ENCODE measurements around the gene TBC1D20. TPM values are rescaled to one million over a fixed set of nuclear protein-coding genes. Genes with fewer than 3 reads are reported as not detected.
"Not testable (repeated sequence)": the region's sequence is repeated elsewhere in the genome, so short reads cannot be mapped to it uniquely, and the experiment has no call there.

Gene TBC1D20
- total RNA-seq, 6 experiments from 2014 or later = 36.7 to 47.0 (median 42.1) TPM

DNA sequence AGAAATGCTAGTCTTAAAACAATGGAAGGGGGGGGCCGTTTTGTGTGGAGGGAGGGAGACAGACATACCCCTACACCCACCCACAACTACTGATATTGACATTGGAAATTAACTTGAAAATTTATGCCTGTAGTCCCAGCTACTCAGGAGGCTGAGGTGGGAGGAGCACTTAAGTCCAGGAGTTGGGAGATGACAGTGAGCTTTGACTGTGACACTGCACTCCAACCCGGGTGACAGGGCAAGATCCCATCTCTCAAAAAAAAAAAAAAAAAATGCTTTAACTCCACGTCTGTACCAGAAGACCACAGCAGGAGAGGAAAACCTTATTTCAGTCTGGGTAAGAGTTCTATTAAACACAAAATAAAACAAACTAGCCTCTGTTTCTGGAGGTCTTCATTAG, 2.2 kb downstream of the TBC1D20 start:
- H3K9me3 Mint-ChIP-seq = no peaks in the 10 kb centered on the region
- DNase-seq = no peak
- no peaks in the 10 kb centered on the region; the same call in 1 of the 2 replicates for H3K27me3 Mint-ChIP-seq (ENCODE audit: insufficient read depth)
- peak overlapping the region; percentile 77; the same call in 1 of the 2 replicates for H3K27ac Mint-ChIP-seq
- H3K36me3 Mint-ChIP-seq (ENCODE audit: low read depth) = no peaks in the 10 kb centered on the region
- TF ChIP-seq, protein P1, sequence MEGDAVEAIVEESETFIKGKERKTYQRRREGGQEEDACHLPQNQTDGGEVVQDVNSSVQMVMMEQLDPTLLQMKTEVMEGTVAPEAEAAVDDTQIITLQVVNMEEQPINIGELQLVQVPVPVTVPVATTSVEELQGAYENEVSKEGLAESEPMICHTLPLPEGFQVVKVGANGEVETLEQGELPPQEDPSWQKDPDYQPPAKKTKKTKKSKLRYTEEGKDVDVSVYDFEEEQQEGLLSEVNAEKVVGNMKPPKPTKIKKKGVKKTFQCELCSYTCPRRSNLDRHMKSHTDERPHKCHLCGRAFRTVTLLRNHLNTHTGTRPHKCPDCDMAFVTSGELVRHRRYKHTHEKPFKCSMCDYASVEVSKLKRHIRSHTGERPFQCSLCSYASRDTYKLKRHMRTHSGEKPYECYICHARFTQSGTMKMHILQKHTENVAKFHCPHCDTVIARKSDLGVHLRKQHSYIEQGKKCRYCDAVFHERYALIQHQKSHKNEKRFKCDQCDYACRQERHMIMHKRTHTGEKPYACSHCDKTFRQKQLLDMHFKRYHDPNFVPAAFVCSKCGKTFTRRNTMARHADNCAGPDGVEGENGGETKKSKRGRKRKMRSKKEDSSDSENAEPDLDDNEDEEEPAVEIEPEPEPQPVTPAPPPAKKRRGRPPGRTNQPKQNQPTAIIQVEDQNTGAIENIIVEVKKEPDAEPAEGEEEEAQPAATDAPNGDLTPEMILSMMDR (IDR thresholded peaks at IDR 0.05) = no peak
- H3K4me1 Mint-ChIP-seq (ENCODE audit: low read depth) = peaks cover 34% of the 10 kb centered on the region
- H3K4me3 Mint-ChIP-seq = peak overlapping the region; percentile 98

DNA sequence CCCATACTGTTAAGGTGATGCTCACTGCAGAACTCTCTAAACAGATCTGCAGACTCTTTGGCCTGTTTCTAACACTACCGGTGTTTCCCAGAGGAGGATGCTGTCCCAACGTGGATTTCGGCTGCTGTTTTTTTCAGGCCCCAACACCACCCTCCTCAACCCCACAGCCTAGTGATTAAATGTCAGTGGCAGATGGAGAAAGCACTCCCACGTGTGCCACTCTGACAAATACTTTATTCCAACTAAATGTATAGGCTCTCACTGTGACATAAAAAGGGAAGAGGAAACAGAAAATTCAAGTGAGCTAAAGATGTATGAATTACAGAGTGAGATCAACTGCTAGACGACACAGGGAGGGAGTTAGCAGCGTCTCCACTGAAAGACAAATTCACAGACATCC, 3.6 kb downstream of the TBC1D20 start:
- Mint-ChIP-seq H3K4me1 (ENCODE audit: low read depth) (peaks cover 34% of the 10 kb centered on the region), H3K27ac (no peak overlapping the region), H3K4me3 (no peak overlapping the region), H3K36me3 (ENCODE audit: low read depth) (no peaks in the 10 kb centered on the region), H3K9me3 (no peaks in the 10 kb centered on the region), H3K27me3 (ENCODE audit: insufficient read depth) (no peaks in the 10 kb centered on the region)
- DNase-seq = no peak
- TF ChIP-seq, protein P1 (IDR thresholded peaks at IDR 0.05) = no peak

DNA sequence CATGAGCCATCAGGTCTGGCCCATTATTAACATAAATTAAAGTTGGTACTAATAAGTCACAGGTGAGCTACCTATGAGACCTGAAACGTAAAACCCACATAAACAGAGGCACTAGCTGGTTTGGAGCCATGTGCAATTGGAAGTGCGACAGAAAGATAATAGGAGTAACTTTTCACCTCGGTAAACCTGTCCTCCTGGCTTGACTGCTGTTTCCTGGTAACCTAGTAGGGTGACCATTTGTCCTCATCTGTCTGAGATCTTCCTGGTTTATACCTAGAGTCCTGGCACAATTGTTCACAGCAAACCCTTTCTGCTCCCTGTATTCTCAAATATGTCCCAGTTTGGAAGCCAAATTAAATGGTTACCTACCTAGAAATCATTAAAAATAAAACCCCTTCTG, 7.4 kb downstream of the TBC1D20 start:
- H3K4me1 Mint-ChIP-seq (ENCODE audit: low read depth) = peaks cover 14% of the 10 kb centered on the region
- H3K27me3 Mint-ChIP-seq (ENCODE audit: insufficient read depth) = no peaks in the 10 kb centered on the region
- no peak overlapping the region for H3K27ac Mint-ChIP-seq
- TF ChIP-seq, protein P1 (IDR thresholded peaks at IDR 0.05) = no peak
- H3K9me3 Mint-ChIP-seq = no peaks in the 10 kb centered on the region
- no peak for DNase-seq
- no peaks in the 10 kb centered on the region for H3K36me3 Mint-ChIP-seq (ENCODE audit: low read depth)
- H3K4me3 Mint-ChIP-seq = no peak overlapping the region

DNA sequence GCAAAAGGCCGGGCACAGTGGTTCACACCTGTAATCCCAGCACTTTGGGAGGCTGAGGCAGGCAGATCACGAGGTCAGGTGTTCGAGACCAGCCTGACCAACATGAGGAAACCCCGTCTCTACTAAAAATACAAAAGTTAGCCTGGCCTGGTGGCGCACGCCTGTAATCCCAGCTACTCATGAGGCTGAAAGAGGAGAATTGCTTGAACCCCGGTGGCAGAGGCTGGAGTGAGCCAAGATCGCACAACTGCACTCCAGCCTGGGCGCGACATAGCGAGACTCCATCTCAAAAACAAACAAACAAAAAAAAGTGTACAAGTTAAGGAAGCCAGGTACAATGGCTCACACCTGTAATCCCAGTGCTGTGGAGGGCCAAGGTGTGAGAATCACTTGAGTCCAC, 10.3 kb downstream of the TBC1D20 start:
- not testable (repeated sequence) for H3K9me3 Mint-ChIP-seq; H3K36me3 Mint-ChIP-seq (ENCODE audit: low read depth); H3K4me3 Mint-ChIP-seq; H3K4me1 Mint-ChIP-seq (ENCODE audit: low read depth); H3K27ac Mint-ChIP-seq; H3K27me3 Mint-ChIP-seq (ENCODE audit: insufficient read depth); DNase-seq

DNA sequence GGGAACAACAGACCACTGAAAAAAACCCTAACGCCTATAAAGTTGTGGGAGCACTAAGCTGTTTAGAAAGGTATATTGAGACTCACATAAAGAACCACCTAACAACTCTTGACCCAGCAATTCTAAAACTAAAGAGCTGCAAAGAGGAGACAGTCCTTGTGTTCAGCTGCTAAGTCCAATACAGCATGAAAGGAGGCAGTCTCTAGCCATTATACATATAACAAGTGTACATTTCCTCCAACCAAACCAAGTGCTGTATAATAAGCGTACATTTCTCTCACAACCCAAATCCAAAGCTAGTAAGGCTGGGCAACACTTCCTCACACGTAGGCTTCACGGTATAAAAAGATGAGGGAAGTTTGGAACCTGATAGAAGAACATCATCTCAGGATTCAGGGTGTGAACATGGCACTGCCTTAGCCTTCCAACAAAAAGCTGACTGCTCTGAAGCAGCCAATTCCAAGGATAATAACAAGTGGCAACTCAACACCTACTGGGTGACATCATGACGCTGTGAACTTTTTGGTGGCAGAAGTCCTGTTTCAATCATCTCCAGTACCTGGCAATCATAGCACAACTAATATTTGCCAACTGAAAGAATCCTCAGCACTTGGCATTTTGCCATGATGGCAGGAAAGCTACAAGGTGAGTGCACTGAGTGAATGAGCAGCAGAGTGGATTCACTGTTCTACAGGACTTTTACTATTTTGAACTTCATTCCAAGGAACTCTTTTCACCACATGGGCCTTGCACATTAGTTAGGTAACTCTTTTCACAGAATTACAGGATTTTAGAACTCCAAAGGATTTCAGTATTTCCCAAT, 16.6 kb downstream of the TBC1D20 start:
- Mint-ChIP-seq H3K27ac (peak overlapping the region; percentile 85), H3K4me3 (no peak overlapping the region), H3K9me3 (no peaks in the 10 kb centered on the region), H3K36me3 (ENCODE audit: low read depth) (peaks cover 36% of the 10 kb centered on the region), H3K27me3 (ENCODE audit: insufficient read depth) (no peaks in the 10 kb centered on the region), H3K4me1 (ENCODE audit: low read depth) (peaks cover 26% of the 10 kb centered on the region)
- DNase-seq = no peak
- TF ChIP-seq, protein P1 (IDR thresholded peaks at IDR 0.05) = no peak

DNA sequence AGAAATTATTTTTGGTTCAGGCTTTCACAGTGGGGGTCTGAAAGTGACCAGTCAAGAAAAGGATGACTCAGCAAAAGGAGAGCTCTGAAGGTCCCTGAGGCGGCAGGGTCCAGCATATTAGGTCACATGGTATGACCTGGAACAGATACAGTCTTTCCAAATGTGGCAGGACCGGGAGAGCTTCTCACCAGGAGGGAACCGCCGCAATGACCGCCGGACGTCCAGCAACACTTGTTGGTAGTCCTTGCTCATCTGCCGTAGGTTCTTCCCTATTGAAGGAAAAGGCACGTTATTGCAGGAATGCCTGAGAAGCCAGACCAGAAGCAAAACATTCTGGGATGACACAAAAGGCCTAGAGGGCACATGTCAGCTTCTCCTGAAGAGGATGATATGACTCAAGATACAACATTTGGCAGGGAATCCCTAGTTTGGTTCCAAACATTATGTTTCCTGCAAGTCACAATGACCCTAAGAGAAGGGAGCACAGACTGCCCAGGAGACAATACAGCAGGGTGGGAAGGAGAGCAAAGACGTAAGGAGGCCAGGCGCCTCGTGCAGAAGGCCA, 17.4 kb downstream of the TBC1D20 start:
- Mint-ChIP-seq H3K36me3 (ENCODE audit: low read depth) (peaks cover 36% of the 10 kb centered on the region), H3K27me3 (ENCODE audit: insufficient read depth) (no peaks in the 10 kb centered on the region), H3K27ac (peak overlapping the region; percentile 85), H3K9me3 (no peaks in the 10 kb centered on the region), H3K4me1 (ENCODE audit: low read depth) (peaks cover 26% of the 10 kb centered on the region), H3K4me3 (peak overlapping the region; percentile 9; the same call in 1 of the 2 replicates)
- TF ChIP-seq, protein P1 (IDR thresholded peaks at IDR 0.05) = no peak
- DNase-seq = peak; percentile 76
